Astrocyte of the hippocampus (primary cell): ENCODE data around the gene RAET1E.
A peak's percentile ranks its signal among the peaks of the same experiment; 100 is the strongest.
"Not testable (repeated sequence)": the region's sequence is repeated elsewhere in the genome, so short reads cannot be mapped to it uniquely, and the experiment has no call there.

Experiments used
- DNase-seq: peaks from one replicate; pipeline ENCODE4 v3.0.0; 2011; ENCODE audit warnings: low read depth, low spot score

Gene RAET1E

DNA sequence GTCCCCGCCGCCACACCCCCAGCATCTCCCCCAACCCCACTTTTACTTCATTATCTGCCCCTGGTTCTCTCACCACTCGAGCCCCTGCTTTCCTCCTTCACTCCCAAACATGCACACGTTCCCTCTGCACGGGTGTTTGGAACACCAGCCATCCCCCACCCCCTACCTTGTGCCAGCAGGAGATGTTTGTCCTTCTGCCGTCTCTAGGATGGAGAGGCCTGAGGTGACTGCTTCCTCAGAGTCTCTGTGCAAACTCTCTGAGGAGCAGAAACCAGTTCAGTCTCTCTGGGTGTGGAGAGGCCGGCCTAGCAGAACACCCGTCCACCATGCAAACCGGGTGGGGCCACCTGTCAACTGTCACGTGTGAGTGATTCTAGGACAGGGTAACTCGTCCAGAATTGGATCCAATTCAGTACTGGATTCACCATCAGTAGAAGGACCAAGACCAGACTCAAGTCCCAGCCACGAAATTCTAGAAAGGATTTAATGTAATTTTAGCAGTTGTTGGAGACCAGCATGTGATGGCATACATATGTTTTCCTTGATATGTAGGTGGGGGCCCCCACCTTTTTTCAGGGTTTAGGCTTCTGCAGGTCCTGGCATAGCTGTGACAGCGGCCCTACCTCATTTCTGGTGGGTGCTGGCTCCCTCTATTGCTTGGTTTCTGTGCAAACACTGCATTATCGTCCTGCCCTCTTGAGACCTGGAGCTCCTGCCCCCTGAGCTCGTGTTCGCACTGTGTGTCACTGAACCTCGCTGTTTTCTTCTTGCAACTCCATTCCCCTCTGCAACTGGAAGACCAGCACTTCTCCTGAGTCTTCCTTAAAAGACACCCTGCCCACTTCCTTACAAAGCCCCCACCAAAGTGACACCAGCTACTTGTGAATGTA, at the start of gene RAET1E:
TSS of gene RAET1E (minus strand) at position 259 of the 890 bp plus-strand sequence. CDS start 7,212 bp downstream, outside the sequence.
- no peak for DNase-seq

- DNase-seq, result not testable (repeated sequence)
Observed at GRCh38 chr6:149947533-149947932, 49.6 kb upstream of the RAET1E start.

GRCh38 chr6:149946631-149947030, 48.7 kb upstream of the RAET1E start:
- not testable (repeated sequence) for DNase-seq

GRCh38 chr6:149945276-149945675, 47.4 kb upstream of the RAET1E start:
- not testable (repeated sequence) for DNase-seq

- DNase-seq, result not testable (repeated sequence)
Observed at GRCh38 chr6:149943321-149943720, 45.4 kb upstream of the RAET1E start.

DNA sequence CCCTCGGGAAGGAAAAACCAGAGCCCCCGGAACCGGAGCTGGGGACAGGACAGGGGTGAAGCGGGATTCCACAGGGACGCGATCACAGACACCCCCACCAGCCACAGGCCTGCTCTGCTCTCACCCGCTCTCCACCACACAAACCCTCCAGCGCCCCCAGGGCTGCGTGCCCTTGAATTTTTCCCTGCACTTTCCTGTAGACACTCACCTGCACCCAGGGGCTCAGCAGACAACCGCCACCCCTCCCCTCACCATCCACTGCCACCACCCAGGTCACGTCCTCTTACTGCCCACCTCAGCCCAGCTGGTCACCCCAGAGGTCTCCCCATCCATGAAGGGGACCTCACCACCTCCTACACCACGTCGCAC, 44.5 kb upstream of the RAET1E start:
- no peak for DNase-seq

GRCh38 chr6:149941583-149942460, 43.9 kb upstream of the RAET1E start, which contains the start of gene ULBP2:
Gene ULBP2 (plus strand): TSS chr6:149942014. CDS start chr6:149942073, 59 bp downstream.
- peak; percentile 97 for DNase-seq

- DNase-seq, result no peak
Observed at GRCh38 chr6:149940672-149940982, 42.7 kb upstream of the RAET1E start.

DNA sequence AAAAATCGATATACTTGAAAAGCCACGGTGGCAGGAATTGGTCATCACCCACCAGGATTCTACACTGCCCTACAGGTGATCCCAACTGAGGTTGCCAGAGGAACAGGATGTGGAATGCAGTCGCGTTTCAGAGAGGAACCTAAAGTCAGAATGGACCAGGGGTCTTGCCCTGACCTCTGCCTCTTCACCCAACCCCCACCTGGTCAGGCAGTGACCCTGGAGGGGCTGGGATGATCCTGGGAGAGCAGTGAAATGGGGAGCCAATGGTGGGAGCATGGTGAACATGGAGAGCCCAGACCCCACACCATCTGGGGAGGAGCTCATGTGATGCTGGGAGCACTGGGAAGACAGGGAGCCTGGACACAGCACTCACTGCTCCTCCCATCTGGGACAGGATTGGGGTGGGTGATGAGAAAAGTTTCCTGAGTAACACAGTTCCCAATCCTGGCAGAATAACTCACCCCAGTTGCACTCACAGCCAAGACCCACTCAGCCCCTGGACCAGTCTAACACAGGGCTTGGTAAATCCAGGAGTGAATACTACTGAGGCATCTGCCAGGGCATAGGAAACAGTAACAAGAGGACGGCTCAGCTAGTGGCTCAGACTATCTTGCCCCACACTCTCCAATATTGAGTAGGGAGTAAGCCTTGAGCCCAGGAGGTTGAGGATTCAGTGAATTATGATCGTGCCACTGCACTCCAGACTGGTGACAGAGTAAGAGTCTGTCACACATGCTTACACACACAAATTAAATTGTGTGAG, 42.2 kb upstream of the RAET1E start:
- no peak for DNase-seq

DNA sequence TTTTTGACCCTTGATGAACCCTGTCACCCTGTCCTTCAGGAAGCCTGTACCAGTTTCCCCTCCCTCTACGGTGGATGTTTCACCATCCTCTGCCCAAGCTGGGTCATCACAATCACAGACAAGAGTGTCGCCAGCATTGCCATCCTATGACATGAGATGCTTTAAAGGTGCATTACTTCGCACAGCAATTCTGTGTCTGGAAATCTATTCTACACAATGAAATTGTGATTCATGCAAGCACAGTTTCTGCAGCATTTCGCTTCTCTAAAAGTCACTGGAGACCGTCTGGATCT, 41.4 kb upstream of the RAET1E start:
- DNase-seq, result no peak

DNA sequence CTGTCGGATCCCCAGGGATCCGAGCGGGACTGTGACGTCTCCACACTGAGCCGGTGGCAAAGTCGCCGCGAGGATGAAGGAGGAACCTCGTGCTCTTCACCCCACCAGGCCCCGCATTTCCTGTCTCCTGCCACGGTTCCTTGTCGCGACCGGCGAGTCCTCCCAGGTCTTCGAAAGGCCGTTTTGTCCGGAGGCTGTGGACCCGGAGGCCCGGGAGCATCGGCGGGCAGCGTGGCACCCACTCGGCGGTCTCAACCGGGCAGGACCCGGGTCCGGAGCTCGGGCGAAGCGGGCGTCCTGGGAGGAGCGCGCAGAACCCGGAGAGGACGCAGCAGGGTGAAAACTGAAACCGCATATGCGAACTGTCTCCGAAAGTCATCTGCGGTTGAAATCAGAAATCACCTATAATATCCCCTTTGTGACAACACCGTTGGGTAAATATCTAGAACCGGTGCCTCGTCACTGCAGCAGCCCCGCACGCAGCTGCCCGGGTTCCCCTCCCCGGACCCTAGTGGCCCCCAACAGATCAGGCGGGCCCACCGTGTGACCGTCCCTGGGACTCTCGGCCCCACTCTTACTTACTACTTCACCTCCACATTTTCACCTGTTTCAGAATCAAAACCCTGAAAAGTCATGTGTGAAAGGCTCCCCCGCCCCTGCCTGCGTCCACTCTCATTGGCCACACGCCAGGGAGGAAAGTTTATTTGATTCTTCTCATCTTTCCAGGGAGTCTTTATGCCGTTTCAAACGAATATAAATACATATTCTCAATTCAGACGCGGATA, 40.9 kb upstream of the RAET1E start:
- peak; percentile 38 for DNase-seq

- not testable (repeated sequence) for DNase-seq
Observed at GRCh38 chr6:149938013-149938570, 40.2 kb upstream of the RAET1E start.

GRCh38 chr6:149936743-149937142, 38.8 kb upstream of the RAET1E start:
- DNase-seq, result no peak

- DNase-seq, result no peak
Observed at GRCh38 chr6:149935668-149936067, 37.8 kb upstream of the RAET1E start.

GRCh38 chr6:149935246-149935645, 37.3 kb upstream of the RAET1E start:
- DNase-seq, result peak; percentile 20

GRCh38 chr6:149934249-149935156, 36.6 kb upstream of the RAET1E start:
- peak; percentile 84 for DNase-seq

DNA sequence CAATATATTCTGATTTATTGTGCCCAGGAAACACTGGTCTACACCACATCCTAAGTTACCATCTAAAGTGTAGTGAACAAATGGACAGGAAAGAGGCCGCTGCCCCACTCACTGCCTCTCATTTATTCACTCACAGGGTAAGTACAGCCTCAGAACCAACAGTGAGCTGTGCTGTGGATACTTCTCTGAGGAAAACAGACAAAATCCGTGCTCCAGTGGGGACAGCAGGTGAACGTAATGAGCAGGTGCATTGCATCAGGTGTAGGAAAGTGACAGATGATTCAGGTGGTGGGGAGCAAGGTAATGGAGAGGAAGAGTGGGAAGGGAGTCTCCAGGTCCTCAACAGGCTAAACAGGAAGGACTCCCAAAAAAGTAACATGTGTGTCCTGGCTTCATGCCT, 35.5 kb upstream of the RAET1E start:
- no peak for DNase-seq

- DNase-seq, result no peak
Observed at GRCh38 chr6:149933036-149933435, 35.1 kb upstream of the RAET1E start.

- DNase-seq, result no peak
Observed at GRCh38 chr6:149931501-149931900, 33.6 kb upstream of the RAET1E start.

- no peak for DNase-seq
Observed at GRCh38 chr6:149929422-149929821, 31.5 kb upstream of the RAET1E start.
